Measurements from ENCODE around the gene PCNX1. TPM values are rescaled to one million over a fixed set of nuclear protein-coding genes. Genes with fewer than 3 reads are reported as not detected.

PCNX1 gene
- total RNA-seq, 2 donors from 2014 or later, result 52.3 to 85.9 TPM

DNA sequence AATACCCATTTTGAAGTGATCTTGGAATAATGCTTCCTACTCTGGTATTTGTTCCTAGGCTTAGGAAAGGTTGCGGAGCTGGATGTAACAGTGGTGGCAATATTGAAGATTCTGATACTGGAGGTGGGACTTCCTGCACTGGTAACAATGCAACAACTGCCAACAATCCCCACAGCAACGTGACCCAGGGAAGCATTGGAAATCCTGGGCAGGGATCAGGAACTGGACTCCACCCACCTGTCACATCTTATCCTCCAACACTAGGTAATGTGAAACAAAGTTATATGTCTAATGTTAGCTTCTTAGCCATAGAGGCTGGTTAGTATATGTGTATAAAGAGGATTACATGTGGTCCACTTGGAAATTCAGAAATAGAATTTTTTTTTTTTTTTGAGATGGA is 197.9 kb downstream of the PCNX1 start:
- Histone ChIP-seq H3K27ac (no peak overlapping the region), H3K9me3 (no peaks in the 10 kb centered on the region), H3K4me3 (no peak overlapping the region), H3K36me3 (peaks cover 30% of the 10 kb centered on the region), H3K27me3 (replicated peaks; ENCODE audit: insufficient read depth) (no peaks in the 10 kb centered on the region), H3K4me1 (ENCODE audit: control insufficient read depth in 1 of 2, low read depth in 2 of 2) (no peaks in the 10 kb centered on the region)
- TF ChIP-seq, protein P1, sequence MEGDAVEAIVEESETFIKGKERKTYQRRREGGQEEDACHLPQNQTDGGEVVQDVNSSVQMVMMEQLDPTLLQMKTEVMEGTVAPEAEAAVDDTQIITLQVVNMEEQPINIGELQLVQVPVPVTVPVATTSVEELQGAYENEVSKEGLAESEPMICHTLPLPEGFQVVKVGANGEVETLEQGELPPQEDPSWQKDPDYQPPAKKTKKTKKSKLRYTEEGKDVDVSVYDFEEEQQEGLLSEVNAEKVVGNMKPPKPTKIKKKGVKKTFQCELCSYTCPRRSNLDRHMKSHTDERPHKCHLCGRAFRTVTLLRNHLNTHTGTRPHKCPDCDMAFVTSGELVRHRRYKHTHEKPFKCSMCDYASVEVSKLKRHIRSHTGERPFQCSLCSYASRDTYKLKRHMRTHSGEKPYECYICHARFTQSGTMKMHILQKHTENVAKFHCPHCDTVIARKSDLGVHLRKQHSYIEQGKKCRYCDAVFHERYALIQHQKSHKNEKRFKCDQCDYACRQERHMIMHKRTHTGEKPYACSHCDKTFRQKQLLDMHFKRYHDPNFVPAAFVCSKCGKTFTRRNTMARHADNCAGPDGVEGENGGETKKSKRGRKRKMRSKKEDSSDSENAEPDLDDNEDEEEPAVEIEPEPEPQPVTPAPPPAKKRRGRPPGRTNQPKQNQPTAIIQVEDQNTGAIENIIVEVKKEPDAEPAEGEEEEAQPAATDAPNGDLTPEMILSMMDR (IDR thresholded peaks at IDR 0.05), result no peak
- no peak for DNase-seq (ENCODE audit: low spot score)
- no peak for ATAC-seq (ENCODE audit: insufficient number of reproducible peaks, low FRiP score, low read depth)

DNA sequence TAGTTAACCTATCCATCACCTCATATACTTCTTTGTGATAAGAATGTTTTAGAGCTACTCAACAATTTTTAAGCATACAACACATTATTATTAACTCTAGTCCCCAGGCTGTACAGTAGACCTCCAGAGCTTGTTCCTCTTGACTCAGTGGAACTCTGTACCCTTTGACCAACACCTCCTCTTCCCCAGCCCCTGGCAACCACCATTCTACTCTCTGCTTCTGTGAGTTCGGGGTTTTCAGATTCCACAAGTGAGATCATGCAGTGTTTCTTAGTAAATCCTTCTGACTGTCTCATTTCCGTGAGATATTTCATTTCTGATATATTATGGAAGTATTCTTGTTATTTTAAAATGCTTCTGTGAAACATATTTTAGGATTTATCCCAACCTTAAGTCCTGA is 200.7 kb downstream of the PCNX1 start:
- TF ChIP-seq, protein P1 (IDR thresholded peaks at IDR 0.05), result no peak
- no peak for ATAC-seq (ENCODE audit: insufficient number of reproducible peaks, low FRiP score, low read depth)
- no peaks in the 10 kb centered on the region for H3K4me1 ChIP-seq (ENCODE audit: control insufficient read depth in 1 of 2, low read depth in 2 of 2)
- H3K27me3 ChIP-seq (replicated peaks; ENCODE audit: insufficient read depth), result no peaks in the 10 kb centered on the region
- H3K4me3 ChIP-seq, result no peak overlapping the region
- H3K36me3 ChIP-seq, result peaks cover 25% of the 10 kb centered on the region
- DNase-seq (ENCODE audit: low spot score), result no peak
- H3K9me3 ChIP-seq, result no peaks in the 10 kb centered on the region
- no peak overlapping the region for H3K27ac ChIP-seq

DNA sequence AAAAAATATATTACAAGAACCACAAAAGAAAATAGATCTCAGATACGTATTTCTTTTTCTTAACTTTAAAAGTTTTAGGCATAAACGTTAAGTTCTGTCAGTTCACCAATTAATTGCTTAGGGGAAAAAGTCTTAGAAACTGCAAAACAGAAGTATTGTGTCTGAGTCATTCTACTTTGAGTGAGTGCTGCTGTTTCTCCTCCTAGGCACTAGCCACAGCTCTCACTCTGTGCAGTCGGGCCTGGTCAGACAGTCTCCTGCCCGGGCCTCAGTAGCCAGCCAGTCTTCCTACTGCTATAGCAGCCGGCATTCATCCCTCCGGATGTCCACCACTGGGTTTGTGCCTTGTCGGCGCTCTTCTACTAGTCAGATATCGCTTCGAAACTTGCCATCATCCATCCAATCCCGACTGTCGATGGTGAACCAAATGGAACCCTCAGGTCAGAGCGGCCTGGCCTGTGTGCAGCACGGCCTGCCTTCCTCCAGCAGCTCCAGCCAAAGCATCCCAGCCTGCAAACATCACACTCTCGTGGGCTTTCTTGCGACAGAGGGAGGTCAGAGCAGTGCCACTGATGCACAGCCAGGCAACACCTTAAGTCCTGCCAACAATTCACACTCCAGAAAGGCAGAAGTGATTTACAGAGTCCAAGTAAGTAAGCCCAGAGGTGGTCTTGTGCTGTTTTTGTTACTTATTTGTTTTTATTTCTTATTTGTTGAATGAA is 201.3 kb downstream of the PCNX1 start:
- no peak for ATAC-seq (ENCODE audit: insufficient number of reproducible peaks, low FRiP score, low read depth)
- Histone ChIP-seq H3K9me3 (no peaks in the 10 kb centered on the region), H3K36me3 (peaks cover 21% of the 10 kb centered on the region), H3K27me3 (replicated peaks; ENCODE audit: insufficient read depth) (no peaks in the 10 kb centered on the region), H3K4me1 (ENCODE audit: control insufficient read depth in 1 of 2, low read depth in 2 of 2) (no peaks in the 10 kb centered on the region), H3K4me3 (no peak overlapping the region), H3K27ac (no peak overlapping the region)
- DNase-seq (ENCODE audit: low spot score), result no peak
- TF ChIP-seq, protein P1 (IDR thresholded peaks at IDR 0.05), result no peak

DNA sequence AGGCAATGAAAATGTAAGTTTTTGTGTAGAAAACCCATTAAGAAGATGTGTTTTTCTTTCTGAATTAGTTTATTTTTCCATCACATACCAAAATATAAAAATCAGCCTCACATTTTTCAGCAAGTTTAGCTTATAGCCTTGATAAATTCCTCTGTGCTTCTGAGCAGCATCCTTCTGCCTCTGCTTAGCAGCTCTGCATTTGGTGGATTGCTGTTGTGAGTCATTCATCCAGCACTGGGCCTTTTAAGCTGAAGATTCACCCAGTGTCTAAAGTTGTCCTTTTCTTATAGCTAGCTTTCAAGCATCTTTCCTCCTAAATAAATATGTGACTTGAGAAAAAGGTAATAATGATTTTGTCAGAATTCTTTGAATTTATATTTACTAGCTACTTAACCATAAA is 206.1 kb downstream of the PCNX1 start:
- ATAC-seq (ENCODE audit: insufficient number of reproducible peaks, low FRiP score, low read depth) (no peak), DNase-seq (ENCODE audit: low spot score) (no peak)
- TF ChIP-seq, protein P1 (IDR thresholded peaks at IDR 0.05), result no peak
- H3K36me3 ChIP-seq, result peaks cover 14% of the 10 kb centered on the region
- no peaks in the 10 kb centered on the region for H3K4me1 ChIP-seq (ENCODE audit: control insufficient read depth in 1 of 2, low read depth in 2 of 2)
- H3K9me3 ChIP-seq, result no peaks in the 10 kb centered on the region
- no peak overlapping the region for H3K27ac ChIP-seq
- no peaks in the 10 kb centered on the region for H3K27me3 ChIP-seq (replicated peaks; ENCODE audit: insufficient read depth)
- H3K4me3 ChIP-seq, result no peak overlapping the region

DNA sequence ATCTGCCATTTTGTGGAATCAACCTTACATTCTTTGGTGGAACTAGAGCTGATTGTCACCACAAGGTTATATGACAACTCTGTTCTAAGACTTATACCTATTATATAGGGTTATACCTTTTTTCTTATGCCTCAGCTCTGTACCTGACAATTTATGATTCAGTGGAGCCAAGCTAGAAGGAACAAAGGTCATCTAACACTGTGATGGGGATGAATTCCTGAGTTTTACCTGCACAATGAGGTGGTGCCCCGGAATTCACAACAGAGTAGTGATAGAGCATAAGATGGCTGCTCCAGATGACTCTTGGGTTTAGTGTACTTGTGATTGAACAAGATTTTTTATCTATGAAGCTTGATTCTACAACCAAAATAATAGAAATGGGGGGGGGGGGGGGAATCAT is 207.3 kb downstream of the PCNX1 start:
- H3K9me3 ChIP-seq, result no peaks in the 10 kb centered on the region
- DNase-seq (ENCODE audit: low spot score) (no peak), ATAC-seq (ENCODE audit: insufficient number of reproducible peaks, low FRiP score, low read depth) (no peak)
- H3K4me1 ChIP-seq (ENCODE audit: control insufficient read depth in 1 of 2, low read depth in 2 of 2), result peaks cover 2 to 5% of the 10 kb centered on the region in 2 donors
- peaks cover 5% of the 10 kb centered on the region for H3K36me3 ChIP-seq
- H3K27ac ChIP-seq, result no peak overlapping the region
- no peak overlapping the region for H3K4me3 ChIP-seq
- TF ChIP-seq, protein P1 (IDR thresholded peaks at IDR 0.05), result no peak
- H3K27me3 ChIP-seq (replicated peaks; ENCODE audit: insufficient read depth), result no peaks in the 10 kb centered on the region
